Measurements from ENCODE around the gene ZBTB1. TPM values are rescaled to one million over a fixed set of nuclear protein-coding genes. Genes with fewer than 3 reads are reported as not detected.

ZBTB1 gene
- 27.7 TPM for total RNA-seq

DNA sequence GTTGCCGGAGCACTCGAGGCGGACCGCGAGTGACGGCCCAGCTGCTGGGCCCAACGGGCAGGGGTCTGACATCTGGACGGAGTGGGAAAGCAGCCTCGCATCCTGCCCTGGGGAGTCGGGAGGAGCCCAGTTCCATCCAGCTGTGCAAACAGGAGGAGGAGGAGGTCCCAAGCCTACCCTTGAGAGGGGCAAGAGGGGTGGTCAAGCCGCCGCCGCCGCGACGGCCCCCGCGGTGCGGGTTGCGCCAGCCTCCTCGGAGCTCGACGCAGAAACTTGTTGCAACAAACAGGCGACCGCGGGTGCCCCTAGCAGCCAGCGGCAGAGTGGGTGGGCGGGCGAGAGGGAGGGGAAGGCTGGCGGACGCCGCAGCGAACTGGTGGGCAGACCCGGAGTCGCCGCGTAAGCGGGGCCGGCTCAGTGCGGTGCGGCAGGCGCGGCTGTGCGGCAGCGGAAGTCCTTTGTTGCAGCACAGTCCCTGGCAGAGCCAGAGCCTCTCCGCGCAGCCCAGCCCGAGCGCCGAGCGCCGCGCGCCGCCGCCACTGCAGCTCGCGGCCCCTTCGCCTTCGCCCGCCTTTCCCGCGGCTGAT lies at the start of gene ZBTB1:
ZBTB1 (plus strand) TSS at position 461 of the 587 bp plus-strand sequence. CDS start 16,735 bp downstream, outside the sequence.
- DNase-seq (ENCODE audit: low read depth in 2 of 3, low spot score in 2 of 3): peak; percentile 59 to 90 (median 84)

DNA sequence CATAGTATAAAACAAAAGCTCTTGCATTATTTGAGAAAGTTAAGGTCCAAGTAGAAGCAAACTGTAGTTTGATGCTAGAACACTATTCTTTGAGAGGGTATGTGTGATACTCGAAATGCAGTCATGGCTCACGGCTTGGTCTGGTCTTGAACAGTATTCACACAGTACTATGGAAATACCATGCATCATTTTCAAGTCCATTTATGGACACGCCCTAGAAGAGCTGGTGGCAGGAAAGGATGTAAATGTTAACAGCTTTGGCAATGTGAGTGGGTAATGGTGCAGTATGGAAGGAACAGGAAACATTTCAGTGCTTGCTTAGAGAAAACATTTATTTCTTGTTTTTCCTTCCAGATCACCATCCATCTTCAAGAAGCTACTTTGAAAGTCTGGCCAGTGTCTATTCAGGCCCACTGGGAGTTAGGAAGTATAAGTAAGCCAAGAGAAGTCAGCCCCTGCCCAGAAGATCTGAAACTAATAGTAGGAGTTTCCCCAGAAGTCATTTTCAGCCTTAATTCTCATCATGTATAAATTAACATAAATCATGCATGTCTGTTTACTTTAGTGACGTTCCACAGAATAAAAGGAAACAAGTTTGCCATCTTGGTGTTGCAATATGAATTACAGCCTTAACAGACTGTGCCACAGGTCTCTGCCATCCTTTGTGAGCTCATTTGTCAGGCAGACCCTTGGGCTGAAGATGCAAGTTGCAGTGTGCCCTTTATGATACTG lies 45.0 kb upstream of the ZBTB1 start:
- no peak for DNase-seq (ENCODE audit: low read depth in 2 of 3, low spot score in 2 of 3)

DNA sequence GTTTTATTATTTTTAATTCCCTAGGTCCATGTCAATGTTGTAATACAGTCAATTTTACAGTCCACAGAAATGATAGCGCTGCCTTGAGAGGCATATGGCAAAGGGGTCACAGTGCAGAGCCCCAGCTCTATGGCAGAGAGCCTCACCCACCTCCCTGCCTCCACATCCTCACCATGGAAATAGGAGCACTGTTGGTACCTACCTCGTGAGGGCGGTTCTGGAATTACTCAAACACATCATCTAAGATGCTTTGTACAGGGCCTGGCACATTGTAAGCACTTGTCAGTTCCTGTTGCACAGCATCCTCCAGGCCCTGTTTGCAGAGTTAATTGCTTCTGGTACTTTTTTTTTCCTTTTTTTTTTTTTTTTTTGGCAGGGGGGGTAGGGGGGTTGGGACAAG lies 43.3 kb upstream of the ZBTB1 start:
- no peak for DNase-seq (ENCODE audit: low read depth in 2 of 3, low spot score in 2 of 3)

- no peak for DNase-seq (ENCODE audit: low read depth in 2 of 3, low spot score in 2 of 3)
Measured at GRCh38 chr14:64463195-64463594, 41.4 kb upstream of the ZBTB1 start.

GRCh38 chr14:64463873-64464272 lies 40.7 kb upstream of the ZBTB1 start:
- DNase-seq (ENCODE audit: low read depth in 2 of 3, low spot score in 2 of 3): no peak

GRCh38 chr14:64464651-64465050 lies 39.9 kb upstream of the ZBTB1 start:
- no peak for DNase-seq (ENCODE audit: low read depth in 2 of 3, low spot score in 2 of 3)

DNA sequence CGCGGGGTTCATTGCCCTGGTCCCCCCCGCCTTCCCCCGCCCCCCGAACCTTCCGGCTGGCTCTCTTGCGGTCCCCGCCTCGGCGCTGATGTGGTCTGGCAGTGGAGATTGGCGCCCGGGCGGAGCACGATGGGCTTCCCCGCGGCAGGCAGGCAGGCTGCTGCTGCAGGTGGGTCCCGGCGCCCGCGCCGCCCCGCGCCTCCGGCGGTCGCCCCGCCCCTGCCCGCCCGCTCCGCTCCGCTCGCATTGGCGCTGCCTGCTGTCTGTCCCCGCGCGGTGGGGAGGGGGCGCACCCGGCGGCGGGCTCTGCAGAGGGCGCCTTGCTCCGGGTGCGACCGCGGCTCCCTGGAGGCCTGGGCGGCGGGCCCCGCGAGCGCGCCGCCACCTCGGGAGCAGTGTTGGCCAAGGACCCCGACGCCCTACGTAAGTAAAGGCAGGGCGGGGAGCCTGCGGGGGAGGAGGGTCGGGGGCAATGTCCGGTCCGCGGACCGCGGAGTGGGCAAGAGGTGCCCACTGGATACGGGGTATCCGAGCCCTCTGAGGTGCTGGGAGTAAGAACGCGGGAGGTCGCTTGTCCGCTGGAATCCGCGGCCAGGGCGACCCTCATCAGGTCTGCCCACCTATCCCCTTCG lies 39.3 kb upstream of the ZBTB1 start, which contains the start of gene AKAP5:
AKAP5 (plus strand) TSS at position 309 of the 632 bp plus-strand sequence. CDS start 2,896 bp downstream, outside the sequence.
- peak; percentile 33 to 77 (median 67) for DNase-seq (ENCODE audit: low read depth in 2 of 3, low spot score in 2 of 3)

GRCh38 chr14:64465831-64466554 lies 38.6 kb upstream of the ZBTB1 start:
- DNase-seq (ENCODE audit: low read depth in 2 of 3, low spot score in 2 of 3): peak in 1 of 3 donors; percentile 5

DNA sequence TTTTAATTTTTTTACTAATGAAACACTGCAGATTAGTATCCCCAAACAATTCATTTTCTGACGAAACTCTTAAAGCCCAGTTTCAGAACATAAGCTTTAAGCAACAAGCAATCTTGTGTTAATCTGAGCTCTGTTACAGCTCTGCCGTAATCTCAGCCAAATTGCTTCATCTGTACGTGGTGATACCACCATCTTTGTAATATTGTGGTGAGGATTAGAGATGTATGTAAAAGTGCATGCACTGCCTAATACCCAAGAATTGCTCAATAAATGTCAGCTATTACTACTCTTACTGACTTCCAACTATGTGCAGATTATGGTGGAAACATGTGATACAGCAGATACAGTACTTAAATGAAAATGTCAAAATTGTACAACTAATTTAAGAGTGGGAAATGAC lies 37.5 kb upstream of the ZBTB1 start:
- no peak for DNase-seq (ENCODE audit: low read depth in 2 of 3, low spot score in 2 of 3)

DNA sequence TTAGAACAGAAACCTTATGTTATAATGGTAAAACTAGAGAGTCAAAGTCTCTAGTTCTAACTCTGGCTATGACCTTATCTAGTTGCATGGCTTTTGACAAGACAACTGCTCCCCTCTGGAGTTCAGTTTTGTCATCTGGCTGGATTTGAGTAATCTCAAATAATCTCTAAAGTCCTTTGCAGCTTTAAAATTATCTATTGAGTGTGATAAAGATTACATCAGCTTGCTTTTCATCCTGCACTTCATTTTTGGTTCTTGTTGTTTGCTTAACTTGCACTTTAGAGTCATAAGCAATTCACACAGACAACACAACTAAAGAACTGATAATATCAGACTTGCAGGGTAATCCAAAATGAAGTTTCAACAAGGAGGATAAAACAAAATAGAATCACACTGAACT lies 37.0 kb upstream of the ZBTB1 start:
- no peak for DNase-seq (ENCODE audit: low read depth in 2 of 3, low spot score in 2 of 3)

DNA sequence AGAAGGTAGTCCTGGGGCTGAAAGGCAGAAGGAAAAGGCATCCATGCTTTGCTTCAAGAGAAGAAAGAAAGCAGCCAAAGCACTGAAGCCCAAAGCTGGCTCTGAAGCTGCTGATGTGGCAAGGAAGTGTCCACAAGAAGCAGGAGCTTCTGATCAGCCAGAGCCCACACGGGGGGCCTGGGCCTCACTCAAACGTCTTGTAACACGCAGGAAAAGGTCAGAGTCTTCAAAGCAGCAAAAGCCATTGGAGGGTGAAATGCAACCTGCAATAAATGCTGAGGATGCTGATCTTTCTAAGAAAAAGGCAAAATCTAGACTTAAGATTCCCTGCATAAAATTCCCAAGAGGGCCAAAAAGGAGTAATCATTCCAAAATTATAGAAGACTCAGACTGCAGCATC lies 36.1 kb upstream of the ZBTB1 start:
- DNase-seq (ENCODE audit: low read depth in 2 of 3, low spot score in 2 of 3): no peak

- no peak for DNase-seq (ENCODE audit: low read depth in 2 of 3, low spot score in 2 of 3)
Measured at GRCh38 chr14:64474041-64474440, 30.5 kb upstream of the ZBTB1 start.

DNA sequence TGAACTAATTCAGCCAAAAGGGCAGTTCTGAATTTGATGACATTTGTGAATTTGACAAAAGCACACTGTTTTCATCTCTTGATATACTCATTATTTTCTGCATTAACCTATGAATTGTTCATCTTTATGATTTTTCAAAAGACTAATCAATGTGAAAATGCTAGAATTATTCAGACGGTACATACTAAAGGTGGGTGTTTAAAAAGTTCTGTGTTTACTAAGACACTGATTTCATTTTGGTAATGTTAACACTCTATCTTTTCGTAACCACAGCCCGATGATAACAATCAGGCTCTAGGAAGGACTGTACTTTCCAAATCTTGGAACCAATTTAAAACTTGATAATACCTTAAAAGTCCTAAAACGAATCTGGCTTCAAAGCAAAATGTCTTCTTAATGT lies 29.9 kb upstream of the ZBTB1 start:
- no peak for DNase-seq (ENCODE audit: low read depth in 2 of 3, low spot score in 2 of 3)

DNA sequence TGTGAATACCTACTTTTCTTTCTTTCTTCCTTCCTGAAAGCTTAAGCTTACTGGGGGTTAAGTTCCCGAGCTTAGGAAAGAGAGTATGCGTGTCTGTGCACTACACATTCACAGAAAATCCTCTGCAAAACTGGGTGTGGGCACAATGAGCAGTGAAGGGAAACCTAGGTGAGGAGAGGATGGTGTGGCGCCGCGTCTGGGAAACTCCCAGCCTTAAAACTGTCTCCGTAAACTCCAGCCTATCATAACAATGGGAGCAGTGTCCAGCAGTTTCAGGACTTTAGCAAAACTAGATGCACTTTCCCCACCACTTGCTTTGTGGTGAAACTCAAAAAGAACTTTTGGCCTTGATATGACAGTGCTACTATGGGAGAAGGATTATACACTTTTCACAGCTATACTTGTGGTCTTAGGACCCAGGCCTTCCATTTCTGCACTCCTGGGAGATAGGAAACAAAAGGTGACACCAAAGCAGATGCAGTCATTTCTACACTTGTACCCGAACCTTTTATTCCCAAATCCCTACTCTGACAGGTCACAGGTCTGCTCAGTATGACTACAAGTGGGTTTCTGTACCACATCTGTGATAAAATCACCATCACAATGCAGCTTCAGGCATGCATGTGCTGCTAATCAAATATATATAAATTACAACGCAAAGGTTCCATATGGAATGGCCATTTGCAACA lies 28.8 kb upstream of the ZBTB1 start:
- no peak for DNase-seq (ENCODE audit: low read depth in 2 of 3, low spot score in 2 of 3)

GRCh38 chr14:64476438-64476837 lies 28.1 kb upstream of the ZBTB1 start:
- no peak for DNase-seq (ENCODE audit: low read depth in 2 of 3, low spot score in 2 of 3)

DNA sequence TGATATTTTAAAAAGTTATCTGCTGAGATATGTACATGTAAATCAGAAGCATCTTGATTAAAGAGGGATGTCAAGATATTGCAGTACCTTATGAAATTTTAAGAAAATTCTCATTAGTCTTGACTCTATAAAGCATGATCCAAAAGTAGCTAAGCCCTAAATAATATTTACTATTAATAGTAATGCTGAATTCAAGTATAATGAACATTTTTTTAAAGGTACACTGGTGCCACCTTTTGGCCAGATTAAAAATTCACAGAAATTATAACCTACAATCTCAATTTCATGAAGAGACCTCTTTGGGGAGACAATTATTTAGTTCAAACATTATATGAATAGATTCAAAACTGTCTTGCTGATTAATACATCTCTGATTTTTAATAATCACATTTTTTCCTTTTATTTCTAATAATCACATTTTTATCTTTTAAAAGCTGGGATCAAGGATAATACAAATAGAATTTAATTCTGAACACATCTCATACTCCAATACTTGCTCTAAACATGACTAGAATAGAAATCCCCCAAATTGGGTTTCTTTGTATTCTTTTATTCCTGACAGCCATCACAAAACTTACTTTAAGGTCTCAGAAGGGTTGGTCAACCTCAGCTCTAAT lies 25.8 kb upstream of the ZBTB1 start:
- peak in 1 of 3 donors; percentile 70 for DNase-seq (ENCODE audit: low read depth in 2 of 3, low spot score in 2 of 3)

DNA sequence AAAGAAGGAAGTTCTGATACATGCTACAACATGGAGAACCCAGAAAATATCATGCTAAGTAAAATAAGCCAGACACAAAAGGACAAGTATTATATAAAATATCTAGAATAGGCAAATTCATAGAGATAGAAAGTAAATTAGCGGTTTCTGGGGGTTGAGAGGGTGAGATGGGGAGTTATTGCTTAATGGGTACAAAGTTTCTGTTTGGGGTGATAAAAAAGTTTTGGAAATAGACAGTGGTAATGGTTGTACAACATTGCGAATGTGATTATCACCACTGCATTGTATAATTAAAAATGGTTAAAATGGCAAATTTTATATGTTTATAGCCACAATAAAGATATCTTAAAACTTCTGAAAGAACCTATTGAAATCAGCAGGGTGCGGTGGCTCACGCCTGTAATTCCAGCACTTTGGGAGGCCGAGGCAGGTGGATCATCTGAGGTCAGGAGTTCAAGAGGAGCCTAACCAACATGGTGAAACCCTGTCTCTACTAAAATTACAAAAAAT lies 15.9 kb upstream of the ZBTB1 start:
- no peak for DNase-seq (ENCODE audit: low read depth in 2 of 3, low spot score in 2 of 3)

DNA sequence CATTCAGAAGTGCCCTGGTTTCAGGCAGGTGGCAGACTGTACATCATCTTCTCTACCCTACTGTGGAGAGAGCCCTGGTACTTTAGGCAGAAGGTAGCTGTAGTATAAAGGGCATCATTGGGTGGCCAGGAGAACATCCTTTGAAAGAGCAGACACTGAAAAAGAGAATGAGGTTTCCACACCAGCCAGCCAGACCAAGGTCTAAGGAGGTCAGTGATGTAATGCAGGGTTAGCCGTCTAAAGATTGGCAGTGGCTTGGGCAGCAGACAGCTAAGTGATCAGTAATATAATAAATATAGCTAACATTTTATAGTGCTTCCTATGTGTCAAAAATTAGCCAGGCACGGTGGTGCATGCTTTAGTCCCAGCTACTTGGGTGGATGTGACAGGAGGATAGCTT lies 12.9 kb upstream of the ZBTB1 start:
- DNase-seq (ENCODE audit: low read depth in 2 of 3, low spot score in 2 of 3): no peak

DNA sequence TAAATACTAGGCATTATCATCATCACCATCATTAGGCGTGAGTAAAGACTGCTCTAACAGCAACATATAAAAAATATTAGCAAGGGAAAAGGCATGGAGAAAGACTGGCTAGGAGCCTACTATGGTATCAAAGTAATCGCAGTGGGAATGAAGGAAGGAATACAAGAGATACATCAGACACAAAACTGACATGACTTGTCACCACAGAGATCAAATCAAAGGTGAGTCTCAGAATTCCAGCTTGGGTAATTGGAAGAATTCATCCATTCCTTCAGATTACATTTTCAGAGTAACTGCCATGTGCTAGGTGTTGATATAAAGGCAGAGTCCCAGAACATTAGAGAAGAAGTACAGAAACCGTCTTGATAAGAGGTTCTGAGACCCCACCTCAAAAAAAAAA lies 11.1 kb upstream of the ZBTB1 start:
- no peak for DNase-seq (ENCODE audit: low read depth in 2 of 3, low spot score in 2 of 3)

DNA sequence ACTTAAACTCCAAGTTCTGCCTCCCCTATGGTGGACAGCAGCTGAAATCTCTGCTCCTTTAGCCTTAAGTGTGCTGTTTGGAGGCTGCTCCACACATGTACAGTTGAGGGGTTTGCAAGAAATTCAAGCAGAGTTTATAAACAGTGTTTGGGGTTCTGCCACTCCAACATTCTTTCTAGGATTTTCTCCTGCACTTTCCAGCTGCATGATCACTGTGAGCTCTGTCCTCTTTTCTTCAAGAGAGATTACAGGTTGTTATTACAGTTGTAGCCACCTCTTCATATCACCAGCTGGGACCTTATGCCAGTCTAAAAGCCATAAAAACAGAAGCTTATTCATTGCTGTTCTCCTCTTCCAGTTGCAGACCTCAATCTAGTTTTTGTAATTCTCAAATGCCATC lies 9.3 kb upstream of the ZBTB1 start:
- no peak for DNase-seq (ENCODE audit: low read depth in 2 of 3, low spot score in 2 of 3)
